Stimulated activated CD4-positive, alpha-beta T cell treated with anti-CD3 and anti-CD28 coated beads, Interleukin-1b, Interleukin-23, amount 100 ng/mL, for 4 hours (primary cell): ENCODE data around the gene TMX2.

Experiments
- DNase-seq, 2 donors: peaks; one replicate each; pipeline ENCODE4 v3.0.0-alpha.2; 2020; ENCODE audit warnings: low read depth in 2 of 2

Gene TMX2

DNA sequence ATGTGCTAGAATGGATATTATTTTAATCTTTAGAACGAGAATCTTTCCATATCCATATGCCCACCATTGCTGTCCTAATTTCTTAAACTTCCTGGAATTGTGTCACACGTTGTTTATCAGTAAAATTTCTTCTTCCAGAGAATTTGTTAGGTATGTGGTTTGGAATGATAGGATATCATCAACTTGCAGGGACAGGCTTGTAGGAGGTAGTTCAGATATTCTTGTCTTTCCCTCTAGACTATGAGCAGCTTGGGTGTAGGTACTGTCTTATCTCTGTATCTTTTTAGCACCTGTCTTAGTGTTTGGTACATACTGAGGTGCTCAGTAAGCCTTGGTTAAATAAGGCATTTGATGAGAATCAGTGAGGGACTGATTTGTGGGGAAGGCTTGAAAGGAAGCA, 52.6 kb downstream of the TMX2 start:
- DNase-seq: no peak

GRCh38 chr11:57770793-57771192, 58.4 kb downstream of the TMX2 start:
- no peak for DNase-seq

DNA sequence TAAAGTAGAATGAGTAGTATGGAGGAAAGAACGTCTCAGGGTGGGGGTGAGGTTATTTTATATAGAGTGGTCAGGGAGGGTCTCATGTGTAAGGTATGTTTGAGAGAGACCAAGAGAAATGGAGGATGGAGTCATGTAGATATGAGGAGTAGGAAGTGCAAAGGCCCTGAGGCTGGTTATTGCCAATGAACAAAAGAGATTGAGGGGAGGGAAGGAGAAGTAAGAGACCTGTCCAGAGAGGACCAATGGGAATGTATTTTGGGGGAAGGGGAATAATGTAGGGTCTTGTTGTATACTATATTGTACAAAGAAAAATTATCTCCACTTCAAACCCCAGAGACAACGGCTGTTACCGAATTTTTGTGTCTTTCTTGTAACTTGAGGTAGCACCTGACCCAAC, 59.0 kb downstream of the TMX2 start:
- DNase-seq: no peak

DNA sequence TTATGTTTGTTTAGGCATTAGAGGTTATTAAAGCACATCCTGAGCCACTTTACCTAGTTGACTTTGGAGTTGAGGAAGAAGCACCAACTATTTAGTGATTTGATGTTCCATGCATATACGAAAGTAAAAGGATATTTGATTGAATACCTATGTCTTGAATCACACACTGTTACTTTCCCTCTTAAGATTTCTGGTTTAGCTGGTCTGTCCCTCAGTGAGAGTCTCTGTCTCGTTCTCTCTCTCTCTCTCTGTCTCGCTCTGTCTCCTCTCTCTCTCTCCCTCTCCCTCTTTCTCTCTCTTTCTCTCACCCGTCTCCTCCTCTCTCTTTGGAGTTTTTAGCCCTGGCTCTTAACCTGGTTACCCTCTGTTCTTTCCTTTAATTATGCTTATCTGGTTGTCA, 60.2 kb downstream of the TMX2 start:
- DNase-seq: no peak

DNA sequence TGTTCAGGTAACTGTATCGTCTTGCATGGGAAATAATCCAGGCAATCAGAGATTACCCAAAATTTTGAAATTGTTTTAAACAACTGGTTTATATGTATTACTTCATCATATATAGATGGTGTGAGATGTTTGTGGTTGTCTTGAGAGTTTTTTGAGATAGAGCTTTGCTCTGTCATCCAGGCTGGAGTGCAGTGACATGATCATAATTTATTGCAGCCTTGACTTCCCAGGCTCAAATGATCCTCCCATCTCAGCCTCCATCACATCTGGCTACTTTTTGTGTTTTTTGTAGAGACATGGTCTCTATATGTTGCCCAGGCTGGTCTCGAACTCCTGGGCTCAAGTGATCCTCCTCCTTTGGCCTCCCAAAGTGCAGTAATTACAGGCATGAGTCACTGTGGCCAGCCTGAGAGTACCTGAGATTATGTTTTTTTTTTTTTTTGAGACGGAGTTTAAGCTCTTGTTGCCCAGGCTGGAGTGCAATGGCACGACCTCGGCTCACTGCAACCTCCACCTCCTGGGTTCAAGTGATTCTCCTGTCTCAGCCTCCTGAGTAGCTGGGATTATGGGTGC, 60.7 kb downstream of the TMX2 start:
- no peak for DNase-seq

DNA sequence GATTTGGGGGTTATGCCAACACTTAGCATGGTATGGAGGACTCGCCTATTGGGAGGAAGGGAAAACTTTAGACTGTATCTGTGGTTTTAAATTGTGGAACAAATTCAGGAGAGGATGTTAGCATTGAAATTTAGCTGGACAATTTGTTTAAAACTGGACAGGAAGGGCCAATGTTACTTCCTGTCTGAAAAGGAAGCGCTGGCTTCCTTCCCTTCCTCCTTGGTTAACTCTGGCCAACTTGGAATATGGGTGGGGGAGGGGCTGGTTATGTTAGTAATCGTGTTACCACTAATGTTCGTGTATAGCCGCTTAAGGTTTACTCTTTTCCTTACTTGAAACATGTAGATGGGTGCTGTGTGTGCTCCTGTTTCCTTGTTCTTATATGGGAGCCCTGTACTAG, 63.1 kb downstream of the TMX2 start:
- DNase-seq: no peak

- DNase-seq: no peak
Measured at GRCh38 chr11:57776031-57776521, 63.7 kb downstream of the TMX2 start.

GRCh38 chr11:57776577-57777210, 64.3 kb downstream of the TMX2 start:
- no peak for DNase-seq

DNA sequence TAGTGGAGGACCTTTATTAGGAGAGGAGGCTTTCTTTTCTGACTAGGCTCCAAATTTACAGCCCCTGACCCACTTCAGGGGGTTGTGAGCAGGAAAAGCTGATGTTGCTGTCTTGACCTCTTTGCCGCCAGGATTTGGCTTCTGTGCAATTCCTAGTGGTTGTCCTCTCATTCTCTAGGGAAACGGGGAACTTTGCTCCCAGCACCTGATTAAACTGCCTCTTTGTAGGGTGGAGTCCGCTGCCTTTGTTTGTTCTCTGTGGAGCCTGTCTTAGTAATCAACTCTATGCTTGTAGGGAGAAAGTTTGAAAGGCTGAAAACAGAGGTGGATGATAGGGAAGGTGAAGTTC, 65.5 kb downstream of the TMX2 start:
- DNase-seq: no peak

DNA sequence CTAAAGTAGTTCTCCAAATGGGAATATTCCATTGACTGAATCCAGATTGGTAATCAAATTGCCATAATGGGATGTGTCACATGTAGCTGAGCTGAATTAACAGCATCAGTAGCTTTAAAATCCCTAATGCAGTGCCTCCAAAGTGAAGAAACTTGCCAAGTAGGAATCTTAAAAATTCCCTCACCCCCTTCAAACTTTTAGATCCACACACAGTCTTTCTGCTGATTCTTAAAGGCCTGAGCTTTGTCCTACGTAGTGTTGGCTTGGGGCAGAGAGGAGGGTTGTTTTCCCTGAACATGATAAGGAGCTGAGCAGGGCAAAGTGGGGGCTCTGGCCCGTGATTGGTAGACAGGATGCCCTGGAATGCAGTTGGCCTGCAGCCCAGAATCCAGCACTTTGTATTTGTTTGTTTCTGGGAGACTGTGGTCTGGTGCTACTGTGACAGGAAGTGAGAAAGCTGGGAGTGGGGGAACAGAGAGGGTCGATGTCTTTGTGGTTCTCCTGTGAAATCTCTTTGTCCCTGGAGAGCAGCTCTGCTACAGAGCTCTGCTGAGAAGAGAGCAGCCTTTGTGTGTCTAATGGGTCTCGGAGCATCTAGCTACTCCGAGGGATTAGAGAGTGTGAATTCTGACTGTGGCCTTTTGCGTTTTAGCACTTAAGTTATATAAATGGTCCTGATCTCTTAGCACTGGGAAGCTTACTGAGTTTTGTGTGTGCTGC, 66.1 kb downstream of the TMX2 start:
- no peak for DNase-seq

DNA sequence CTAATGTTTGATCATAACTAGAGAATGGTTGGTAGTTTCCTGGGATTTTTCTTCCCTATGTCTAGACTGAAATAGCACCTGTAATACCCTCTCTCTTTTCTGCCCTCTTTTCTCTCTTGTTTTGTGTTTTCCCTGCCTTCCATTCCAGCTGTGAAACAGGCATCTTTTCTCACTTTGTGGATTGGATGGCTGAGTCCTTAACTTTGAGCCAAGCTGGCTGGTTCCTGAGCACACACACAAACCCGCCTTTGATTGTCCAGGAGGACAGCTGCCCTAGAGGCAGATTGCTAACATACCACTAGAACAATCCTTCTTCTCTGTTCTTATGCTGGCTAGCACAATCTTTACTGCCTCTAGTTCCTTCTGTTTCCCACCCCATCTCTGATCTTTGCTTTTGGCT, 66.9 kb downstream of the TMX2 start:
- no peak for DNase-seq

- no peak for DNase-seq
Measured at GRCh38 chr11:57781529-57781943, 69.1 kb downstream of the TMX2 start.

- no peak for DNase-seq
Measured at GRCh38 chr11:57785072-57785471, 72.7 kb downstream of the TMX2 start.

GRCh38 chr11:57786436-57786835, 74.0 kb downstream of the TMX2 start:
- DNase-seq: no peak

GRCh38 chr11:57787006-57787604, 74.7 kb downstream of the TMX2 start:
- no peak for DNase-seq

GRCh38 chr11:57787920-57788702, 75.7 kb downstream of the TMX2 start:
- no peak for DNase-seq

GRCh38 chr11:57788703-57789088, 76.3 kb downstream of the TMX2 start:
- DNase-seq: no peak
